Heart right ventricle (tissue), 16 donors: ENCODE measurements around the gene NOM1. TPM values are rescaled to one million over a fixed set of nuclear protein-coding genes. Genes with fewer than 3 reads are reported as not detected.
A peak's percentile ranks its signal among the peaks of the same experiment; 100 is the strongest.

ENCODE experiments used
- ATAC-seq, 8 donors: fragments of 200-7000 bp; cut with Tn5 transposase; one replicate each; pipeline ENCODE4 v1.9.1; 2020; ENCODE audit warnings: mild to moderate bottlenecking in 8 of 8, moderate library complexity in 8 of 8, moderate number of reproducible peaks in 1 of 8
- DNase-seq, 2 donors: peaks; one replicate each; pipeline ENCODE4 v3.0.0-alpha.2; 2020
- H3K27ac ChIP-seq, 10 donors: fragments of 200-600 bp; sonication (generic) in 2 of 10; one replicate each; pipeline versions ENCODE4 v1.5.0 to v1.8.0; 2020 to 2022; ENCODE audit warnings: mild to moderate bottlenecking in 3 of 10
- H3K27me3 ChIP-seq, 7 donors: fragments of 200-600 bp; one replicate each; pipeline ENCODE4 v1.8.0; 2021 to 2022; ENCODE audit warnings: mild to moderate bottlenecking in 2 of 7
- H3K36me3 ChIP-seq, 9 donors: fragments of 200-600 bp; sonication (generic) in 1 of 9; one replicate each; pipeline versions ENCODE4 v1.5.0 to v1.8.0; 2020 to 2022; ENCODE audit warnings: mild to moderate bottlenecking in 2 of 9
- H3K4me1 ChIP-seq, 9 donors: fragments of 200-600 bp; sonication (generic) in 1 of 9; one replicate each; pipeline versions ENCODE4 v1.5.0 to v1.8.0; 2020 to 2022; ENCODE audit warnings: mild to moderate bottlenecking in 4 of 9
- H3K4me3 ChIP-seq, 10 donors: fragments of 200-600 bp; sonication (generic) in 2 of 10; one replicate each; pipeline versions ENCODE4 v1.5.0 to v1.8.0; 2020 to 2022; ENCODE audit warnings: mild to moderate bottlenecking in 7 of 10, moderate library complexity in 2 of 10
- H3K9me3 ChIP-seq, 11 donors: fragments of 200-600 bp in 10 of 11; sonication (generic) in 2 of 11; one replicate each; pipeline versions ENCODE4 v1.5.0 to v1.8.0; 2013 to 2022; ENCODE audit warnings: mild to moderate bottlenecking in 2 of 11, control low read depth in 1 of 11, moderate library complexity in 1 of 11
- WGBS, 2 donors: extraction: QIAGEN DNeasy Blood & Tissue Kit; methylation state at CpG; one replicate each; pipeline ENCODE4 v1.1.7; 2013; ENCODE audit warnings: inconsistent platforms in 1 of 2; 5-methylcytosine and 5-hydroxymethylcytosine counted together
- intact Hi-C, 10 donors: fragments of 100-400 bp; cut with DNase I; formaldehyde crosslinking; loops; one replicate each; pipeline versions ENCODE4 v1.11.1 to v1.14.2; 2022
- polyA plus RNA-seq, 2 donors: library from polyadenylated mRNA; stranded (reverse); fragments of 200-250 nt; gene quantifications; one replicate each; pipeline ENCODE4 v1.2.3, GENCODE V29; 2013
- total RNA-seq, 10 donors: library from RNA; stranded (reverse); fragmentation: NEBNext Ultra II Directional in 3 of 10; extraction: Animal tissue kit (Norgen Biotek cat#: 25700) in 3 of 10; gene quantifications; one replicate each; pipeline versions ENCODE4 v1.2.1 to v1.2.4, GENCODE V29; 2021 to 2023
- TF ChIP-seq, protein P1 (sequence below), 9 donors: fragments of 200-600 bp; sonication (generic) in 2 of 9; IDR thresholded peaks; one replicate each; pipeline versions ENCODE4 v1.5.0 to v1.8.0; 2021 to 2022; ENCODE audit warnings: antibody characterized with exemption in 9 of 9, mild to moderate bottlenecking in 5 of 9, moderate library complexity in 1 of 9
- donor health status: Arrhythmogenic right ventricular cardiomyopathy.
- donor health status: ischemic (EF 13 %, LVEDD 7.1; RV severe dilation, severe dysfunction).
- donor health status: healthy with polysubstance abuse.
- donor health status: DM: no; HTN: yes; CAD: no.
- donor health status: DM: no; HTN: no; CAD: no.
- donor health status: ischemic (EF 25% LVEDD 6.9; RV normal size, moderate dysfunction).
- donor health status: ischemic (EF 25% LVEDD 5.7; RV mildly dilated, moderate dysfunction).
- donor health status: healthy.
- donor health status: DM: yes; HTN: yes; CAD: no.
- donor health status: Ischemic cardiomyopathy.
- donor health status: ischemic (EF 35%, LVEDD 5.7; RV mildly dilated, moderate dysfunction).
- donor health status: nonischemic (EF 11% LVEDD 7.7; RV severe dilation, severe dysfunction).
- donor health status: DM: yes; HTN: yes; CAD: no.
- donor health status: PGD.
- donor health status: ischemic (EF 29% LVEDD 5.4; RV normal size, mild dysfunction).
- donor health status: nonischemic (EF 23%, LVEDD 6.1; RV moderate dilation, normal function).

Gene NOM1
- total and polyA plus RNA-seq, 12 donors: 4.2 to 13.6 (median 8.3) TPM

DNA sequence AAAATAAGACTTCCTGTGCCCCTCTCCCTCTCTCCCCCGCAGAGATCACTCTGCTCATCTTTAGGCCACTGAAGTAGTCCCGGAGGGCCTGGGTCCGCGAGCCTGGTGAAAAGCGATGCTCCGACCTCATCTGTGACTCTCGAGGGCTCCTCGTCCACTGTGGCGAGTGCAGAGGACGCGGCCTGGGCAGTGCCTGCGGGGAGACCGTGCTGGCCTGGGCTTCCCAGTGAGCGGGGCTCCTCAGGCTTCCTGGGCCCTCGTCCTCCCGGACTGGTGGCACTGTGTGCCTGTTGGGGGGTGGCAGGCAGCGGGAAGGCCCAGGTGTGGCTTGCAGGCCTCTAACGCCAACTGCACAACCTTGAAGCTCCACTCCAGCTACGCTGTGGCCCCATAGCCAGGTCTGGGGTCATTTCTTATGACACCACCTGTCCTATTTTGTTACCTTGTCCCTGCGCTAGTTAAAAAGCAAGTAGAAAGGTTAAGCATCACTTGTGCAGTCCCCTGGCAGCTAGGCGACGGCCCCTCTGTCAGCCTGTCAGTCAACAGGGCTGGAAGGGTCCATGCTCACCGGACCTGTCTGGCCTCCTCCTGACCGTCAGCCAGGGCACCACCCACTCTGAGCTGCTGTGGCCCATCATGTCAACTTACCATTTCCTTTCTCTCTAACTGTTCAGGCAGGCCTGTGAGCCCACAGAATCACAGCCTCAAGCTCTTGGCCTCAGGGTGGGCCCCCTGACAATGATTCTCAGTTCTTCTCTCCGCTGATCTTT, 40.4 kb downstream of the NOM1 start:
- TF ChIP-seq, protein P1, sequence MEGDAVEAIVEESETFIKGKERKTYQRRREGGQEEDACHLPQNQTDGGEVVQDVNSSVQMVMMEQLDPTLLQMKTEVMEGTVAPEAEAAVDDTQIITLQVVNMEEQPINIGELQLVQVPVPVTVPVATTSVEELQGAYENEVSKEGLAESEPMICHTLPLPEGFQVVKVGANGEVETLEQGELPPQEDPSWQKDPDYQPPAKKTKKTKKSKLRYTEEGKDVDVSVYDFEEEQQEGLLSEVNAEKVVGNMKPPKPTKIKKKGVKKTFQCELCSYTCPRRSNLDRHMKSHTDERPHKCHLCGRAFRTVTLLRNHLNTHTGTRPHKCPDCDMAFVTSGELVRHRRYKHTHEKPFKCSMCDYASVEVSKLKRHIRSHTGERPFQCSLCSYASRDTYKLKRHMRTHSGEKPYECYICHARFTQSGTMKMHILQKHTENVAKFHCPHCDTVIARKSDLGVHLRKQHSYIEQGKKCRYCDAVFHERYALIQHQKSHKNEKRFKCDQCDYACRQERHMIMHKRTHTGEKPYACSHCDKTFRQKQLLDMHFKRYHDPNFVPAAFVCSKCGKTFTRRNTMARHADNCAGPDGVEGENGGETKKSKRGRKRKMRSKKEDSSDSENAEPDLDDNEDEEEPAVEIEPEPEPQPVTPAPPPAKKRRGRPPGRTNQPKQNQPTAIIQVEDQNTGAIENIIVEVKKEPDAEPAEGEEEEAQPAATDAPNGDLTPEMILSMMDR (IDR thresholded peaks at IDR 0.05): no peak
- Histone ChIP-seq H3K4me1 (peaks cover 0 to 9% (median 0%) of the 10 kb centered on the region in 9 donors), H3K27ac (no peak overlapping the region), H3K36me3 (no peaks in the 10 kb centered on the region), H3K27me3 (peaks cover 0 to 54% (median 42%) of the 10 kb centered on the region in 7 donors), H3K9me3 (no peaks in the 10 kb centered on the region), H3K4me3 (no peak overlapping the region)
- DNase-seq (no peak), ATAC-seq (no peak)
- intact Hi-C loops: loop anchor here in 1 of 10 donors (5.0 kb wide), 1 partner anchor 238 kb away; no protein-coding TSS in a partner anchor
- WGBS, 2 donors: 87 to 89% methylated on average over 25 of the region's 25 CpGs

DNA sequence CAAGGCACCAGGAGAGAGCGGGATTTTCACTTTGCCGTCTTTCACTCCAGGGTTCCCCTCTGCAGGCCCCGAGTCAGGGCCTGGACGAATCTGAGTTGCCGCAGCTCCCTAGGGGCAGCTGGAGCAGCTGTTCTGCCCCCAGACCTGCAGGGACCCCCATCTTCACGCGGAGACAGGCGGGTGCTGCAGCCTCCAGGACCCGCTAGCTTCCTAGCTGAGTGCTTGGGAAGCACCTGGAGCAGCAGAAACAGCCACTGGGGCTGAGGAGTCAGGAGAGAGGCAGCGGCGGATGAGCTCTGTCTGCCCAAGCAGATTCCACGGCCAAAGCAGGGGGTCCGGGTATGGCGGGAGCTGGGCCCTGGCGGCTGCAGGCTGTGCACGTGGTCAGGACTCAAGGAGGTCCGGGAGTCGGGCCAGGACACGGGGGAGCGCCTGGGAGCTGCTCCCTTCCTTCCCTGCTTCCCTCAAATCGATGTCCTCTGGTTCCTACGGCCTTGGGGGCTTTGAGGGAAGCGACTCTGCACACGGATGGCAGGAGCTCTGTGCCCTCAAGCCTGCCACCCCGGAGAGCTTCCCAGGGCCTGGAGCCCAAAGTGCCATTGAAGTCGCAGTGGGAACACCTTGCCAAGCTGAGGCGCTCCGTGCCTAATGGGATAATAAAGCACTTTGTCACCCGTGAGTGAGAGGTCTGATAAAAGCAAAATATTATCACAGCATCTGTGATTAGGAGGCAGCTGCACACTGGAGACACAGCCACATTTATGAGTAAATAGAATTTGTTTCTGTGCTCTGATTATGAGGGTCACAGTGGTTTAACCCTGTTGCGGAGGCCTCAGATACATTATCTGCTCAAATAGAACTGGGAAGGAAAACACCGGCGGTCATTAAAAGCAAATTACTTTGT, 43.8 kb downstream of the NOM1 start:
- TF ChIP-seq, protein P1 (IDR thresholded peaks at IDR 0.05): no peak
- H3K27ac ChIP-seq: no peak overlapping the region
- peaks cover 0 to 9% (median 0%) of the 10 kb centered on the region in 9 donors for H3K4me1 ChIP-seq
- intact Hi-C loops: loop anchor here in 1 of 10 donors (5.0 kb wide), 1 partner anchor 241 kb away; no protein-coding TSS in a partner anchor
- WGBS, 2 donors: 33 to 37% methylated on average over 32 of the region's 32 CpGs
- peaks cover 0 to 82% (median 74%) of the 10 kb centered on the region in 7 donors for H3K27me3 ChIP-seq
- H3K36me3 ChIP-seq: no peaks in the 10 kb centered on the region
- peak in 4 of 8 donors; percentile 58 to 74 (median 64) for ATAC-seq
- no peak for DNase-seq
- H3K4me3 ChIP-seq: no peak overlapping the region
- H3K9me3 ChIP-seq: peaks cover 0 to 6% (median 0%) of the 10 kb centered on the region in 11 donors

DNA sequence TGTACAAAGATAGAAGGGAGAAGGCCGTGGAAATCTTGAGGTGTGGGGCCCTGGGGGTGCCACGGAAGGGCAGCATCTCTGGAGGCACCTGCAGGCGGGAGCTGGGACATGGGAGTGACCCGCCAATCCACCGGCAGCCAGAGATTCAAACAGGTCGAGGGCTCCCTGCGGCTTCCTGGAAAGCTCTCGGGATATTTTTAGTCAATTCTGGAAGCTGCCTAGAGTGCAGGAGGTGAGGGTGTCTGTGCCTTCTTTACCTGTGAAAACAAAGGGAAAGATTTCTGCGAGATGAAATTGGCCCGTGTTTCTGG, 44.4 kb downstream of the NOM1 start:
- TF ChIP-seq, protein P1 (IDR thresholded peaks at IDR 0.05): no peak
- no peaks in the 10 kb centered on the region for H3K36me3 ChIP-seq
- DNase-seq (no peak), ATAC-seq (no peak)
- no peak overlapping the region for H3K4me3 ChIP-seq
- H3K9me3 ChIP-seq: peaks cover 0 to 6% (median 0%) of the 10 kb centered on the region in 11 donors
- intact Hi-C loops: loop anchor here in 1 of 10 donors (5.0 kb wide), 1 partner anchor 242 kb away; no protein-coding TSS in a partner anchor
- H3K27me3 ChIP-seq: peaks cover 0 to 88% (median 78%) of the 10 kb centered on the region in 7 donors
- 46 to 55% methylated on average over 10 of the region's 10 CpGs for WGBS, 2 donors
- no peak overlapping the region for H3K27ac ChIP-seq
- H3K4me1 ChIP-seq: peaks cover 0 to 9% (median 0%) of the 10 kb centered on the region in 9 donors

DNA sequence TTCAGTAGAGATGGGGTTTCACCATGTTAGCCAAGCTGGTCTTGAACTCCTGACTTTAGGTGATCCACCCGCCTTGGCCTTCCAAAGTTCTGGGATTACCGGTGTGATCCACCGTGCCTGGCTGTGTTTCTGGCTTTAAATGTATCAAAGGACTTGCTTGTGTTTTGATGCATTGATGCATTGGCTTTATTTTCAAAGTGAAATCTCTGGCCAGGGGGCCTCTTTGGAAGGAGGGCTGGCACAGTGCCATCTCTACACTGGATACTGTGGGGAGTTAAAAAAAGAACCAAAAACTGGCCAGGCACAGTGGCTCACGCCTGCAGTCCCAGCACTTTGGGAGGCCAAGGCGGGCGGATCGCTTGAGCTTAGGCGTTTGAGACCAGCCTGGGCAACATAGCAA, 44.9 kb downstream of the NOM1 start:
- DNase-seq (no peak), ATAC-seq (no peak)
- H3K9me3 ChIP-seq: peaks cover 0 to 6% (median 0%) of the 10 kb centered on the region in 11 donors
- no peak overlapping the region for H3K27ac ChIP-seq
- H3K4me3 ChIP-seq: no peak overlapping the region
- no peaks in the 10 kb centered on the region for H3K36me3 ChIP-seq
- WGBS, 2 donors: 82 to 86% methylated on average over 8 of the region's 8 CpGs
- TF ChIP-seq, protein P1 (IDR thresholded peaks at IDR 0.05): no peak
- peaks cover 0 to 93% (median 81%) of the 10 kb centered on the region in 7 donors for H3K27me3 ChIP-seq
- peaks cover 0 to 10% (median 4%) of the 10 kb centered on the region in 9 donors for H3K4me1 ChIP-seq
- intact Hi-C loops: loop anchor here in 1 of 10 donors (5.0 kb wide), 1 partner anchor 242 kb away; no protein-coding TSS in a partner anchor
